Endothelial cell of umbilical vein (primary cell): ENCODE data around the gene YAP1.

Experiments used
- MAX ChIP-seq: IDR thresholded peaks from 2 replicates; pipeline ENCODE4 v1.6.1; 2011; ENCODE audit not compliant: insufficient read depth, insufficient read length
- MYC ChIP-seq: IDR thresholded peaks from one replicate; pipeline ENCODE4 v1.6.1; 2011; ENCODE audit warnings: mild to moderate bottlenecking, low read depth, low read length

GRCh38 chr11:102191832-102192231 lies 81.6 kb downstream of the YAP1 start:
- TF ChIP-seq MAX: no peak
- no peak for TF ChIP-seq MYC
